ENCODE measurements around the gene TMEM196. TPM values are rescaled to one million over a fixed set of nuclear protein-coding genes. Genes with fewer than 3 reads are reported as not detected.

TMEM196 gene
- total and polyA plus RNA-seq, 2 of the 4 experiments (the other 2 are of a cell fraction): not detected

DNA sequence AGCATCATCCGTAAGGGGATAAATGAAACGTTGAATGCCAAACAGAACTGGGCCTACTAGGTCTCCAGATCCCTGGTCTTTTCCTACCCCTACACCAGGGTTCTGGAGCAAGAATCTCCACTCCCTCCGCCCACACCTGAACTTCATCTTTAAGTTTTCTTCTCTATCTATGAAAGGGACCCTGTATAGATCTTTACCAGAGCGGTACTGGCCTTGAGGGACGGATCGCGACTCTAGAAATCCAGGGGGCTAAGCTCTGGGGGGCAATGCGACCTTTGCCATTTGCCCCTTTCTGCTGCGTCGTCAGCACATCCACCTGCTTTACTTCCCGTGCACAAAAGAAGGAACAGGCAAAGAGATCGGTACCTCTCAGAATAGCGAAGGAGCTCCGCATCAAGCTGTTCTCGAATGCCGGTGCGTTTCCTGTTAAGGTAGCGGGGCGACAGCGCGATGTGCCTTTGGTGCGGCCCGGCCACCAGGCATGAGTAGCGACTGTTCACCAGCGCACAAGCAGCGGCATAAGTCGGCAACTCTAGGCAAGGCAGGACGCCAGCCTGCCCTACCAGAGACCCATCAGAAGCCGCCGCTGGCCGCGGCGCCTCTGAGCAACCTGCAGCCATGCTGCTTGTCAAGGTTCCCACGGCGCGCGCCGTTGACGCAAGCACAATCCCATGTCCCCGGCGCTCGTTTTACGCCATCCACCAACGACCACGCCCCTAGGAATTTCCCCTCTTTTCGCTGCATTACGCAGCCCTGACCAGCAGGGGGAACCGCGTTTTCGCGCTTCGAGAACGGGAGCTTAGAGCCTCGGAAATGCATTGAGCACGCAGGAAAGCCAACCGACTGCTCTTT lies 64.8 kb downstream of the TMEM196 start, which contains the start of gene POLR1F:
POLR1F (minus strand) TSS at position 641 of the 852 bp plus-strand sequence; CDS start at position 620, 21 bp downstream.
- no TSS peak for BruUV-seq (replicated peaks)
- TF ChIP-seq CEBPB (IDR thresholded peaks at IDR 0.05; ENCODE audit: low read depth, low read length) (peak; percentile 77), FOS (IDR thresholded peaks at IDR 0.05; ENCODE audit: low read depth, low read length) (no peak; the same call in 1 of the 2 replicates), MXI1 (IDR thresholded peaks at IDR 0.05; ENCODE audit: borderline replicate concordance, low read depth, low read length) (peak; percentile 99), NFE2L2 (IDR thresholded peaks at IDR 0.05; ENCODE audit: low read depth, low read length) (no peak), MAZ (IDR thresholded peaks at IDR 0.05; ENCODE audit: borderline replicate concordance, low read depth, low read length) (peak; percentile 57; the same call in 1 of the 2 replicates), RAD21 (IDR thresholded peaks at IDR 0.05; ENCODE audit: low read length) (peak; percentile 46; the same call in 1 of the 2 replicates), SMC3 (IDR thresholded peaks at IDR 0.05; ENCODE audit: low read depth, low read length) (peak; percentile 46), RCOR1 (IDR thresholded peaks at IDR 0.05; ENCODE audit: insufficient replicate concordance, low read length) (no peak), MAFK (IDR thresholded peaks at IDR 0.05; ENCODE audit: low read depth, low read length) (no peak), CHD1 (IDR thresholded peaks at IDR 0.05; ENCODE audit: low read depth, low read length) (peak; percentile 58; the same call in 1 of the 2 replicates), BHLHE40 (IDR thresholded peaks at IDR 0.05; ENCODE audit: low read depth, low read length) (peak; percentile 14; the same call in 1 of the 2 replicates), RFX5 (IDR thresholded peaks at IDR 0.05; ENCODE audit: low read depth, low read length) (no peak)
- TF ChIP-seq, protein P1, sequence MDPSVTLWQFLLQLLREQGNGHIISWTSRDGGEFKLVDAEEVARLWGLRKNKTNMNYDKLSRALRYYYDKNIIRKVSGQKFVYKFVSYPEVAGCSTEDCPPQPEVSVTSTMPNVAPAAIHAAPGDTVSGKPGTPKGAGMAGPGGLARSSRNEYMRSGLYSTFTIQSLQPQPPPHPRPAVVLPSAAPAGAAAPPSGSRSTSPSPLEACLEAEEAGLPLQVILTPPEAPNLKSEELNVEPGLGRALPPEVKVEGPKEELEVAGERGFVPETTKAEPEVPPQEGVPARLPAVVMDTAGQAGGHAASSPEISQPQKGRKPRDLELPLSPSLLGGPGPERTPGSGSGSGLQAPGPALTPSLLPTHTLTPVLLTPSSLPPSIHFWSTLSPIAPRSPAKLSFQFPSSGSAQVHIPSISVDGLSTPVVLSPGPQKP (IDR thresholded peaks at IDR 0.05; ENCODE audit: borderline replicate concordance, low read depth, low read length): no peak
- TF ChIP-seq, protein P2, sequence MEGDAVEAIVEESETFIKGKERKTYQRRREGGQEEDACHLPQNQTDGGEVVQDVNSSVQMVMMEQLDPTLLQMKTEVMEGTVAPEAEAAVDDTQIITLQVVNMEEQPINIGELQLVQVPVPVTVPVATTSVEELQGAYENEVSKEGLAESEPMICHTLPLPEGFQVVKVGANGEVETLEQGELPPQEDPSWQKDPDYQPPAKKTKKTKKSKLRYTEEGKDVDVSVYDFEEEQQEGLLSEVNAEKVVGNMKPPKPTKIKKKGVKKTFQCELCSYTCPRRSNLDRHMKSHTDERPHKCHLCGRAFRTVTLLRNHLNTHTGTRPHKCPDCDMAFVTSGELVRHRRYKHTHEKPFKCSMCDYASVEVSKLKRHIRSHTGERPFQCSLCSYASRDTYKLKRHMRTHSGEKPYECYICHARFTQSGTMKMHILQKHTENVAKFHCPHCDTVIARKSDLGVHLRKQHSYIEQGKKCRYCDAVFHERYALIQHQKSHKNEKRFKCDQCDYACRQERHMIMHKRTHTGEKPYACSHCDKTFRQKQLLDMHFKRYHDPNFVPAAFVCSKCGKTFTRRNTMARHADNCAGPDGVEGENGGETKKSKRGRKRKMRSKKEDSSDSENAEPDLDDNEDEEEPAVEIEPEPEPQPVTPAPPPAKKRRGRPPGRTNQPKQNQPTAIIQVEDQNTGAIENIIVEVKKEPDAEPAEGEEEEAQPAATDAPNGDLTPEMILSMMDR (conservative IDR thresholded peaks at IDR 0.05; ENCODE audit: low read depth, low read length): peak; percentile 98

More for the DNA sequence above, 64.8 kb downstream of the TMEM196 start, which contains the start of gene POLR1F:
- H3K23ac ChIP-seq (ENCODE audit: low read depth, low read length): peak within 1 kb of the TSS; percentile 73
- no peaks in the 10 kb centered on the region for H3K9me1 ChIP-seq (ENCODE audit: insufficient read depth, low read length)
- H3K9ac ChIP-seq (ENCODE audit: low read depth, low read length): peak within 1 kb of the TSS; percentile 89
- no peaks in the 10 kb centered on the region for H3K36me3 ChIP-seq (ENCODE audit: control insufficient read depth, insufficient read depth, low read length)
- CTCF ChIA-PET: interaction anchor here (0.6 to 2.1 kb wide), 10 partner anchors 9 to 890 kb away, joined by 3 to 9 read pairs (median 4); no protein-coding TSS in a partner anchor
- intact Hi-C loops (cut with micrococcal nuclease): no loop called here
- dilution Hi-C loops (cut with HindIII; ENCODE audit: low sequenced_read_pairs, unreplicated experiment): no loop called here
- H2BK15ac ChIP-seq (ENCODE audit: low read depth, low read length): no peak within 1 kb of the TSS
- H3K56ac ChIP-seq (ENCODE audit: extremely low read depth, insufficient read depth, low read length): peak within 1 kb of the TSS; percentile 9; the same call in 1 of the 2 replicates
- H2AFZ ChIP-seq (replicated peaks; ENCODE audit: low read length, poor library complexity): peak within 1 kb of the TSS; percentile 97
- DNase-seq: peak; percentile 93
- peak within 1 kb of the TSS; percentile 67; the same call in 1 of the 2 replicates for H4K5ac ChIP-seq (ENCODE audit: low read depth, low read length)
- H3K14ac ChIP-seq (replicated peaks; ENCODE audit: low read depth, low read length): peak within 1 kb of the TSS; percentile 41; the same call in 1 of the 2 replicates
- no peaks in the 10 kb centered on the region for H3K9me3 ChIP-seq (ENCODE audit: control insufficient read depth, insufficient read depth, low read length)
- peak; percentile 98 for ATAC-seq (ENCODE audit: low read depth)
- POLR2A ChIA-PET (ENCODE audit: unreplicated experiment): interaction anchor here (0.6 kb wide), 1 partner anchor 46 kb away, joined by 5 read pairs; no protein-coding TSS in a partner anchor
- no peak within 1 kb of the TSS for H3K18ac ChIP-seq (ENCODE audit: low read depth, low read length)
- H2AK5ac ChIP-seq (ENCODE audit: low read depth, low read length): no peak within 1 kb of the TSS
- peak within 1 kb of the TSS; percentile 51 for H2AK9ac ChIP-seq (replicated peaks; ENCODE audit: low read depth, low read length, poor library complexity)
- H3K4me3 ChIP-seq (ENCODE audit: insufficient read depth, low read depth, low read length): peak within 1 kb of the TSS; percentile 80
- H2BK5ac ChIP-seq (ENCODE audit: low read depth, low read length, poor library complexity, severe bottlenecking): peak within 1 kb of the TSS; percentile 38
- H4K20me1 ChIP-seq (ENCODE audit: insufficient read depth, low read length): no peaks in the 10 kb centered on the region
- peak within 1 kb of the TSS; percentile 73 for H3K4ac ChIP-seq (ENCODE audit: low read depth, low read length)
- H3K27ac ChIP-seq (ENCODE audit: insufficient read depth, low read length): peak within 1 kb of the TSS; percentile 67
- H3K27me3 ChIP-seq (ENCODE audit: control insufficient read depth, insufficient read depth, low read length): no peaks in the 10 kb centered on the region
- H4K8ac ChIP-seq (ENCODE audit: low read depth in 2 of 2, low read length in 2 of 2): peak within 1 kb of the TSS; percentile 85 to 97
- 1% methylated on average over 17 of the region's 56 CpGs; no CpG with 5 or more reads in 1 of the 2 experiments for WGBS, 2 experiments (ENCODE audit: extremely low coverage in 2 of 2, insufficient read length in 1 of 2)
- no peak within 1 kb of the TSS for H2BK20ac ChIP-seq (ENCODE audit: low read depth, low read length)
- H3K4me2 ChIP-seq (ENCODE audit: low read depth, low read length): peak within 1 kb of the TSS; percentile 63
- H4K91ac ChIP-seq (ENCODE audit: insufficient read depth, low read depth, low read length): peak within 1 kb of the TSS; percentile 41; the same call in 1 of the 2 replicates
- H2BK120ac ChIP-seq (ENCODE audit: low read depth, low read length): no peak within 1 kb of the TSS
- in situ Hi-C loops (cut with MboI; ENCODE audit: low sequenced_read_pairs): no loop called here
- H3K4me1 ChIP-seq (ENCODE audit: control insufficient read depth, insufficient read depth, low read length): no peaks in the 10 kb centered on the region
- peaks cover 9 to 21% of the 10 kb centered on the region in 2 experiments for H3K79me1 ChIP-seq (ENCODE audit: low read depth in 1 of 2, low read length in 2 of 2)
